Upper lobe of left lung (tissue), 6 donors: ENCODE data around the gene CNTNAP1. TPM values are rescaled to one million over a fixed set of nuclear protein-coding genes. Genes with fewer than 3 reads are reported as not detected.

ENCODE experiments used
- ATAC-seq, 2 donors: fragments of 200-7000 bp; cut with Tn5 transposase; one replicate each; pipeline ENCODE4 v1.9.1; 2022; ENCODE audit warnings: mild to moderate bottlenecking in 2 of 2, moderate library complexity in 2 of 2; ENCODE audit not compliant: low FRiP score in 2 of 2
- DNase-seq, 2 donors: peaks; one replicate each; pipeline ENCODE4 v3.0.0-alpha.2; 2019 to 2020
- H3K27ac ChIP-seq, 4 donors: fragments of 200-600 bp; sonication (generic); one replicate each; pipeline ENCODE4 v1.5.1; 2016 to 2019
- H3K27me3 ChIP-seq, 4 donors: fragments of 200-600 bp; sonication (generic); one replicate each; pipeline ENCODE4 v1.5.1; 2017 to 2019
- H3K36me3 ChIP-seq, 4 donors: fragments of 200-600 bp; sonication (generic); one replicate each; pipeline ENCODE4 v1.5.1; 2016 to 2019
- H3K4me1 ChIP-seq, 4 donors: fragments of 200-600 bp; sonication (generic); one replicate each; pipeline ENCODE4 v1.5.1; 2018 to 2019
- H3K4me3 ChIP-seq, 4 donors: fragments of 200-600 bp; sonication (generic); one replicate each; pipeline ENCODE4 v1.5.1; 2017 to 2019; ENCODE audit warnings: mild to moderate bottlenecking in 2 of 4, moderate library complexity in 1 of 4
- H3K9me3 ChIP-seq, 4 donors: fragments of 200-600 bp; sonication (generic); one replicate each; pipeline ENCODE4 v1.5.1; 2018 to 2019
- CTCF ChIP-seq, 6 experiments: fragments of 450-650 bp in 4 of 6; fragments of 200-600 bp in 2 of 6; sonication (generic) in 2 of 6; IDR thresholded peaks; one replicate each; pipeline ENCODE4 v1.5.1; 2016 to 2019; ENCODE audit warnings: antibody characterized with exemption in 6 of 6
- EP300 ChIP-seq, 4 donors: sonication (generic); formaldehyde crosslinking; IDR thresholded peaks; one replicate each; pipeline ENCODE4 v1.5.1; 2017; ENCODE audit warnings: antibody characterized with exemption in 4 of 4, control low read depth in 2 of 4
- POLR2A ChIP-seq, 4 donors: fragments of 450-650 bp; IDR thresholded peaks; one replicate each; pipeline ENCODE4 v1.5.1; 2016 to 2017; ENCODE audit warnings: antibody characterized with exemption in 4 of 4, mild to moderate bottlenecking in 2 of 4
- POLR2AphosphoS5 ChIP-seq, 2 donors: sonication (generic); formaldehyde crosslinking; IDR thresholded peaks; one replicate each; pipeline ENCODE4 v1.5.1; 2017; ENCODE audit warnings: antibody characterized with exemption in 2 of 2
- WGBS, 2 donors: methylation state at CpG; one replicate each; pipeline ENCODE4 v1.1.5; 2017 to 2018; 5-methylcytosine and 5-hydroxymethylcytosine counted together
- total RNA-seq, 6 donors: library from RNA; depleted of rRNA in 4 of 6; stranded (reverse); fragments of >200 nt in 4 of 6; gene quantifications; one replicate each; pipeline versions ENCODE4 v1.1.0 to v1.2.1, GENCODE V29; 2016 to 2021
- donor health status: DM: no; HTN: no; CAD: no; lungs with moderate emphysema.
- donor health status: DM: no; HTN: yes; CAD: no; lungs with severe emphysema.

Gene CNTNAP1
- total RNA-seq, 6 donors from 2014 or later, result 1.7 to 37.7 (median 4.3) TPM

- ATAC-seq, result no peak
- WGBS, 2 donors, result 42 to 45% methylated on average over 10 of the region's 10 CpGs
- peaks cover 31 to 40% (median 33%) of the 10 kb centered on the region in 4 donors for H3K4me1 ChIP-seq
- H3K4me3 ChIP-seq, result peak overlapping the region; percentile 65 to 90 (median 70)
- H3K36me3 ChIP-seq, result no peaks in the 10 kb centered on the region
- TF ChIP-seq POLR2A (IDR thresholded peaks at IDR 0.05) (no peak), CTCF (IDR thresholded peaks at IDR 0.05) (peak in 2 of 6 experiments; percentile 20 to 32)
- no peaks in the 10 kb centered on the region for H3K27me3 ChIP-seq
- DNase-seq, result no peak
- H3K27ac ChIP-seq, result peak overlapping the region; percentile 90 to 97 (median 95)
- H3K9me3 ChIP-seq, result no peaks in the 10 kb centered on the region
Measured at GRCh38 chr17:42743595-42744282, 61.4 kb downstream of the CNTNAP1 start.

GRCh38 chr17:42744283-42744805 is 62.0 kb downstream of the CNTNAP1 start:
- Histone ChIP-seq H3K9me3 (no peaks in the 10 kb centered on the region), H3K27ac (peak overlapping the region; percentile 90 to 97 (median 95)), H3K36me3 (no peaks in the 10 kb centered on the region), H3K27me3 (no peaks in the 10 kb centered on the region), H3K4me1 (peaks cover 37 to 43% (median 39%) of the 10 kb centered on the region in 4 donors), H3K4me3 (peak overlapping the region; percentile 65 to 90 (median 70))
- DNase-seq, result peak; percentile 83 to 94
- TF ChIP-seq POLR2A (IDR thresholded peaks at IDR 0.05) (no peak), EP300 (IDR thresholded peaks at IDR 0.05) (no peak), POLR2AphosphoS5 (IDR thresholded peaks at IDR 0.05) (no peak), CTCF (IDR thresholded peaks at IDR 0.05) (no peak)
- 0 to 1% methylated on average over 17 to 18 of the region's 32 CpGs for WGBS, 2 donors
- peak; percentile 90 to 92 for ATAC-seq

- 9 to 13% methylated on average over 18 to 39 of the region's 50 CpGs for WGBS, 2 donors
- peak; percentile 91 to 98 for DNase-seq
- ATAC-seq, result peak; percentile 98
- peak in 1 of 4 donors; percentile 44 for TF ChIP-seq EP300 (IDR thresholded peaks at IDR 0.05)
- TF ChIP-seq CTCF (IDR thresholded peaks at IDR 0.05), result peak in 4 of 6 experiments; percentile 35 to 56 (median 47)
- peak; percentile 88 to 94 for TF ChIP-seq POLR2AphosphoS5 (IDR thresholded peaks at IDR 0.05)
- TF ChIP-seq POLR2A (IDR thresholded peaks at IDR 0.05), result peak in 3 of 4 donors; percentile 47 to 94 (median 74)
- Histone ChIP-seq H3K4me1 (peaks cover 42 to 48% (median 44%) of the 10 kb centered on the region in 4 donors), H3K36me3 (no peaks in the 10 kb centered on the region), H3K27ac (peak within 1 kb of the TSS; percentile 90 to 97 (median 95)), H3K27me3 (no peaks in the 10 kb centered on the region), H3K9me3 (no peaks in the 10 kb centered on the region), H3K4me3 (peak within 1 kb of the TSS; percentile 65 to 90 (median 70))
Measured at GRCh38 chr17:42744806-42745617, 62.7 kb downstream of the CNTNAP1 start, which contains the start of gene EZH1. TSS of gene EZH1 (minus strand) at chr17:42745040. CDS start at chr17:42728941, 16,099 bp downstream.

- peak overlapping the region; percentile 16 to 73 (median 50) for H3K27ac ChIP-seq
- no peaks in the 10 kb centered on the region for H3K36me3 ChIP-seq
- H3K9me3 ChIP-seq, result no peaks in the 10 kb centered on the region
- H3K27me3 ChIP-seq, result no peaks in the 10 kb centered on the region
- H3K4me1 ChIP-seq, result peaks cover 39 to 54% (median 45%) of the 10 kb centered on the region in 4 donors
- peak in 1 of 2 donors; percentile 27 for ATAC-seq
- WGBS, 2 donors, result 46 to 55% methylated on average over 7 of the region's 7 CpGs
- no peak for DNase-seq
- no peak overlapping the region for H3K4me3 ChIP-seq
- TF ChIP-seq POLR2AphosphoS5 (IDR thresholded peaks at IDR 0.05), result no peak
- no peak for TF ChIP-seq EP300 (IDR thresholded peaks at IDR 0.05)
- no peak for TF ChIP-seq POLR2A (IDR thresholded peaks at IDR 0.05)
- no peak for TF ChIP-seq CTCF (IDR thresholded peaks at IDR 0.05)
Measured at GRCh38 chr17:42748202-42748907, 66.0 kb downstream of the CNTNAP1 start.
